K562 (cell line): ENCODE measurements around the gene TMEM39B. TPM values are rescaled to one million over a fixed set of nuclear protein-coding genes. Genes with fewer than 3 reads are reported as not detected.

ENCODE experiments used
- EGR1 ChIP-seq: fragments of 450-650 bp; conservative IDR thresholded peaks from 2 replicates; pipeline ENCODE4 v1.6.1; 2017; ENCODE audit warnings: mild to moderate bottlenecking
- EP400 ChIP-seq: fragments of 450-650 bp; IDR thresholded peaks from 2 replicates; pipeline ENCODE4 v1.6.1; 2017; ENCODE audit warnings: antibody characterized with exemption, mild to moderate bottlenecking, moderate library complexity
- HLTF ChIP-seq: fragments of 450-650 bp; IDR thresholded peaks from 2 replicates; pipeline ENCODE4 v1.6.1; 2016
- PURB ChIP-seq: sonication (generic); formaldehyde crosslinking; IDR thresholded peaks from 2 replicates; pipeline ENCODE4 v1.9.0; 2021; ENCODE audit warnings: low read depth, mild to moderate bottlenecking, missing genetic modification reagents
- SMC3 ChIP-seq: conservative IDR thresholded peaks from 2 replicates; pipeline ENCODE4 v1.6.1; 2011; ENCODE audit warnings: low read depth, low read length, improper control_type of control experiment; ENCODE audit not compliant: insufficient read depth
- TGIF2 ChIP-seq: sonication (generic); formaldehyde crosslinking; IDR thresholded peaks from 2 replicates; pipeline ENCODE4 v1.8.1; 2022; ENCODE audit warnings: mild to moderate bottlenecking, missing genetic modification reagents, moderate library complexity
- TOE1 ChIP-seq, 2 experiments: fragments of 450-650 bp in 1 of 2; sonication (generic) in 1 of 2; formaldehyde crosslinking in 1 of 2; IDR thresholded peaks; 2 replicates each; pipeline versions ENCODE4 v1.7.1 to v1.8.0; 2016 to 2022; ENCODE audit warnings: borderline replicate concordance in 2 of 2, mild to moderate bottlenecking in 2 of 2, antibody characterized with exemption in 1 of 2, inconsistent platforms in 1 of 2, low read depth in 1 of 2, missing genetic modification reagents in 1 of 2, moderate library complexity in 1 of 2
- TSC22D4 ChIP-seq: fragments of 450-650 bp; IDR thresholded peaks from 2 replicates; pipeline ENCODE4 v1.6.1; 2016; ENCODE audit warnings: missing genetic modification characterization, missing biosample characterization, control low read depth
- ZBTB8A ChIP-seq: fragments of 450-650 bp; IDR thresholded peaks from 2 replicates; pipeline ENCODE4 v1.6.1; 2018; ENCODE audit warnings: mild to moderate bottlenecking, moderate library complexity; ENCODE audit not compliant: partially characterized antibody
- ZKSCAN8 ChIP-seq: fragments of 200-800 bp; sonication (Bioruptor generic); IDR thresholded peaks from 2 replicates; pipeline ENCODE4 v1.6.1; 2016; ENCODE audit warnings: missing genetic modification characterization, missing compliant biosample characterization
- ZNF146 ChIP-seq: IDR thresholded peaks from one replicate; pipeline ENCODE4 v1.6.1; 2018; ENCODE audit warnings: missing compliant biosample characterization; ENCODE audit not compliant: unreplicated experiment
- ZNF717 ChIP-seq: fragments of 250-450 bp; sonication (Bioruptor Pico); IDR thresholded peaks from 2 replicates; pipeline ENCODE4 v1.5.0; 2021
- polyA plus RNA-seq, 8 experiments: library from polyadenylated mRNA; depleted of rRNA in 4 of 8; stranded (reverse) in 5 of 8; unstranded in 3 of 8; fragments of >200 nt; fragmentation: Nextera tagmentation in 2 of 8; fragmentation: Illumina TruSeq in 1 of 8; extraction: Ambion mirVana in 2 of 8; extraction: Trizol in 1 of 8; gene quantifications; 2 replicates each; pipeline versions ENCODE4 v1.2.1 to v1.2.3, GENCODE V29; 2011 to 2014; ENCODE audit warnings: inconsistent platforms in 1 of 8, missing spikeins in 1 of 8
- total RNA-seq, 7 experiments: library from RNA; depleted of rRNA in 6 of 7; stranded (reverse); fragments of >200 nt in 6 of 7; fragmentation: Illumina TruSeq in 2 of 7; extraction: Trizol in 2 of 7; gene quantifications; 2 replicates each; pipeline versions ENCODE4 v1.2.1 to v1.2.3, GENCODE V29; 2011 to 2021; ENCODE audit warnings: low replicate concordance in 1 of 7
- TF ChIP-seq, protein P1 (sequence below): fragments of 250-450 bp; sonication (Bioruptor Pico); IDR thresholded peaks from 2 replicates; pipeline ENCODE4 v1.8.0; 2022; ENCODE audit warnings: inconsistent platforms
- TF ChIP-seq, protein P2 (sequence below): fragments of 250-450 bp; sonication (Bioruptor Pico); IDR thresholded peaks from 2 replicates; pipeline ENCODE4 v1.5.0; 2022; ENCODE audit warnings: mild to moderate bottlenecking
- TF ChIP-seq, protein P3 (sequence below), 2 experiments: fragments of 450-650 bp; IDR thresholded peaks; 2 replicates each; pipeline ENCODE4 v1.6.1; 2016; ENCODE audit warnings: mild to moderate bottlenecking in 2 of 2, borderline replicate concordance in 1 of 2, low read depth in 1 of 2, moderate library complexity in 1 of 2

TMEM39B gene
- total and polyA plus RNA-seq, 9 of the 15 experiments (the other 6 are each of a cell fraction or from before 2014, with no cell fraction given): 0.92 to 28.5 (median 9.7) TPM

DNA sequence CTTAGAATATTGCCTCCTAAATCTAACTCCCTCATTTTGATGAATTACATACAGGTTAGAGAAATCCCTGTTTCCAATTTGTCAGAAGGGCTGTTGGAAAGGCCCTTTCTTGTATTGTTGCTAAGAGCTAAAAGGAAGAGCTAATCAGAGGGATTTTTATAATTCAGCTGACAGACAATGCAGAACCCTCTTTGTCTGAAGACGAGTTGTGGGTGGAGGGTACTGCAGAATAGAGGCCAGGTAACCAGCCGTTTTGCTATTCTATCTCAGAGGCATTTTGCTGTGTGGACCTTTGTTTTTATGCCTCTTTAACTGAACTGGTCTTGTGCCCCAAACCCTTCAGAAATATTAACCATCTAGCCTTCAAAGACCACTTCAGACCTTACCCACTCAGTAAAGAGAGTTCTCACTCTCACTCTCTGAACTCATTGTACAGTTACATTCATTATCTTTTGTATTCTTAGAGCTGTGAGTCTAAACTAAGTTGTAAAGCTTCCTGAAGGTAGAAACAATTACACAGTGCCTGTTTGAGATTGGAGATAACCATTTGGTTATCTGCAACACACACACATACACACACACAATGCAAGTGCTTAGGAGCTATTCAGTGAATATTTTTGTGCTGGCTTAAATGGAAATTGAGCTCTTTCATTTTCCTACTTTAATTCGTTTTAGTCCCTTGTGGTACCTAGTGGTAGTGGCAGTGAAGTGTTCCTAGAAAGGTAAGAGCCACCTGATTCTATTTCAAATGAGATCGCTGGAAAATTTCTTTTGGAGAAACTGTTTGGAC lies 54.9 kb downstream of the TMEM39B start (continued):
- peak; percentile 49 for TF ChIP-seq TOE1 (IDR thresholded peaks at IDR 0.05; ENCODE audit: borderline replicate concordance)
- TF ChIP-seq TOE1 (CRISPR knock-in tag; IDR thresholded peaks at IDR 0.05; ENCODE audit: borderline replicate concordance, low read depth): no peak
- no peak for TF ChIP-seq HLTF
- TF ChIP-seq SMC3: no peak
- TF ChIP-seq TSC22D4 (tag): no peak
- TF ChIP-seq ZNF717: no peak
- TF ChIP-seq EP400: peak; percentile 45; the same call in 1 of the 2 replicates
- TF ChIP-seq PURB: no peak
- no peak for TF ChIP-seq TGIF2 (CRISPR knock-in tag)
- TF ChIP-seq, protein P1, sequence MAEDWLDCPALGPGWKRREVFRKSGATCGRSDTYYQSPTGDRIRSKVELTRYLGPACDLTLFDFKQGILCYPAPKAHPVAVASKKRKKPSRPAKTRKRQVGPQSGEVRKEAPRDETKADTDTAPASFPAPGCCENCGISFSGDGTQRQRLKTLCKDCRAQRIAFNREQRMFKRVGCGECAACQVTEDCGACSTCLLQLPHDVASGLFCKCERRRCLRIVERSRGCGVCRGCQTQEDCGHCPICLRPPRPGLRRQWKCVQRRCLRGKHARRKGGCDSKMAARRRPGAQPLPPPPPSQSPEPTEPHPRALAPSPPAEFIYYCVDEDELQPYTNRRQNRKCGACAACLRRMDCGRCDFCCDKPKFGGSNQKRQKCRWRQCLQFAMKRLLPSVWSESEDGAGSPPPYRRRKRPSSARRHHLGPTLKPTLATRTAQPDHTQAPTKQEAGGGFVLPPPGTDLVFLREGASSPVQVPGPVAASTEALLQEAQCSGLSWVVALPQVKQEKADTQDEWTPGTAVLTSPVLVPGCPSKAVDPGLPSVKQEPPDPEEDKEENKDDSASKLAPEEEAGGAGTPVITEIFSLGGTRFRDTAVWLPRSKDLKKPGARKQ (CRISPR knock-in tag): no peak
- no peak for TF ChIP-seq ZNF146 (CRISPR knock-in tag)
- TF ChIP-seq, protein P2, sequence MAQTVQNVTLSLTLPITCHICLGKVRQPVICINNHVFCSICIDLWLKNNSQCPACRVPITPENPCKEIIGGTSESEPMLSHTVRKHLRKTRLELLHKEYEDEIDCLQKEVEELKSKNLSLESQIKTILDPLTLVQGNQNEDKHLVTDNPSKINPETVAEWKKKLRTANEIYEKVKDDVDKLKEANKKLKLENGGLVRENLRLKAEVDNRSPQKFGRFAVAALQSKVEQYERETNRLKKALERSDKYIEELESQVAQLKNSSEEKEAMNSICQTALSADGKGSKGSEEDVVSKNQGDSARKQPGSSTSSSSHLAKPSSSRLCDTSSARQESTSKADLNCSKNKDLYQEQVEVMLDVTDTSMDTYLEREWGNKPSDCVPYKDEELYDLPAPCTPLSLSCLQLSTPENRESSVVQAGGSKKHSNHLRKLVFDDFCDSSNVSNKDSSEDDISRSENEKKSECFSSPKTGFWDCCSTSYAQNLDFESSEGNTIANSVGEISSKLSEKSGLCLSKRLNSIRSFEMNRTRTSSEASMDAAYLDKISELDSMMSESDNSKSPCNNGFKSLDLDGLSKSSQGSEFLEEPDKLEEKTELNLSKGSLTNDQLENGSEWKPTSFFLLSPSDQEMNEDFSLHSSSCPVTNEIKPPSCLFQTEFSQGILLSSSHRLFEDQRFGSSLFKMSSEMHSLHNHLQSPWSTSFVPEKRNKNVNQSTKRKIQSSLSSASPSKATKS (CRISPR knock-in tag): no peak
- TF ChIP-seq ZBTB8A: no peak
- TF ChIP-seq, protein P3, sequence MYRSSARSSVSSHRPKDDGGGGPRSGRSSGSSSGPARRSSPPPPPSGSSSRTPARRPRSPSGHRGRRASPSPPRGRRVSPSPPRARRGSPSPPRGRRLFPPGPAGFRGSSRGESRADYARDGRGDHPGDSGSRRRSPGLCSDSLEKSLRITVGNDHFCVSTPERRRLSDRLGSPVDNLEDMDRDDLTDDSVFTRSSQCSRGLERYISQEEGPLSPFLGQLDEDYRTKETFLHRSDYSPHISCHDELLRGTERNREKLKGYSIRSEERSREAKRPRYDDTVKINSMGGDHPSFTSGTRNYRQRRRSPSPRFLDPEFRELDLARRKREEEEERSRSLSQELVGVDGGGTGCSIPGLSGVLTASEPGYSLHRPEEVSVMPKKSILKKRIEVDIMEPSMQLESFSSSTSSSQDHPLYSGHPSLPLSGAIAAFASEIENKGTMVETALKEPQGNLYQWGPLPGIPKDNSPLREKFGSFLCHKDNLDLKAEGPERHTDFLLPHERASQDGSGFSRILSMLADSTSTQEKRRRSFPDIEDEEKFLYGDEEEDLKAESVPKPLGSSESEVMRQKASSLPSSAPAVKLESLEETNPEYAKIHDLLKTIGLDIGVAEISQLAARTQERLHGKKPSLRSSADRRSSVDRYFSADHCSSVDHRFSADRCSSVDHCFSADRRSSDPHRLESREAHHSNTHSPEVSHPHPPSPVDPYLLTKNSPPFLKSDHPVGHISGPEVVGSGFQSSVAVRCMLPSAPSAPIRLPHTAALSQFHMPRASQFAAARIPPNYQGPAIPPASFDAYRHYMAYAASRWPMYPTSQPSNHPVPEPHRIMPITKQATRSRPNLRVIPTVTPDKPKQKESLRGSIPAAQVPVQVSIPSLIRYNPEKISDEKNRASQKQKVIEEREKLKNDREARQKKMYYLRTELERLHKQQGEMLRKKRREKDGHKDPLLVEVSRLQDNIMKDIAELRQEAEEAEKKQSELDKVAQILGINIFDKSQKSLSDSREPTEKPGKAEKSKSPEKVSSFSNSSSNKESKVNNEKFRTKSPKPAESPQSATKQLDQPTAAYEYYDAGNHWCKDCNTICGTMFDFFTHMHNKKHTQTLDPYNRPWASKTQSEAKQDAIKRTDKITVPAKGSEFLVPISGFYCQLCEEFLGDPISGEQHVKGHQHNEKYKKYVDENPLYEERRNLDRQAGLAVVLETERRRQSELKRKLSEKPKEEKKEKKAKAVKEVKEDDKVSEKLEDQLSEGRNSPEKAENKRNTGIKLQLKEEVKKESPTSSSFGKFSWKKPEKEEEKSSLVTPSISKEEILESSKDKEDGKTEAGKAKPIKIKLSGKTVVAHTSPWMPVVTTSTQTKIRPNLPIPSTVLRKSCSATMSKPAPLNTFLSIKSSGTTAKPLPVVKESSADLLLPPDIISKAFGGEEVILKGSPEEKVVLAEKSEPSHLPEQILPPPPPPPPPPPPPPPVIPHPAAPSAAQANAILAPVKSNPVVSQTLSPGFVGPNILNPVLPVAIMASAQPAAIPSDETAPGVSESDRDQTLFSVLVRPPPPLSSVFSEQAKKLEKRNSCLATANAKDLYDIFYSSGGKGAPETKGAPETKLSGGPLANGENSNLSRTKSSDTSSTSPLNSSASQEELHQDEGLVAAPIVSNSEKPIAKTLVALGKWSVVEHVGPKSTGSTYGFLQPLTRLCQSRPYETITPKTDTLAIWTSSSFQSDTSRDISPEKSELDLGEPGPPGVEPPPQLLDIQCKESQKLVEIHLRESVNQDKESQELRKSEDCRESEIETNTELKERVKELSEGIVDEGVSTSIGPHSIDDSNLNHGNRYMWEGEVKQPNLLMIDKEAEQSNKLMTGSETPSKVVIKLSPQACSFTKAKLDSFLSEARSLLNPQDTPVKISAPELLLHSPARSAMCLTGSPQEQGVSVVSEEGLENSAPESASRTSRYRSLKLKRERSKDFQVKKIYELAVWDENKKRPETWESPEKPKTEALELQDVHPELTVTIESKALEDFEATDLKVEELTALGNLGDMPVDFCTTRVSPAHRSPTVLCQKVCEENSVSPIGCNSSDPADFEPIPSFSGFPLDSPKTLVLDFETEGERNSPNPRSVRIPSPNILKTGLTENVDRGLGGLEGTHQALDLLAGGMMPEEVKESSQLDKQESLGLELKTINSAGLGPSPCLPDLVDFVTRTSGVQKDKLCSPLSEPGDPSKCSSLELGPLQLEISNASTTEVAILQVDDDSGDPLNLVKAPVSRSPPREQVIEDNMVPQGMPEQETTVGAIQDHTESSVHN (IDR thresholded peaks at IDR 0.05; ENCODE audit: borderline replicate concordance in 1 of 2, low read depth in 1 of 2): no peak
- no peak for TF ChIP-seq ZKSCAN8
- TF ChIP-seq EGR1: no peak
